HG02970 (cell line): ENCODE data around the gene CHTOP.
A peak's percentile ranks its signal among the peaks of the same experiment; 100 is the strongest.
"Not testable (repeated sequence)": the region's sequence is repeated elsewhere in the genome, so short reads cannot be mapped to it uniquely, and the experiment has no call there.

Source experiments
- ATAC-seq: cut with Tn5 transposase; IDR thresholded peaks from one replicate; pipeline ENCODE4 v1.9.1; 2021; ENCODE audit warnings: mild to moderate bottlenecking, moderate library complexity, moderate number of reproducible peaks; ENCODE audit not compliant: unreplicated experiment, low FRiP score

Gene CHTOP

DNA sequence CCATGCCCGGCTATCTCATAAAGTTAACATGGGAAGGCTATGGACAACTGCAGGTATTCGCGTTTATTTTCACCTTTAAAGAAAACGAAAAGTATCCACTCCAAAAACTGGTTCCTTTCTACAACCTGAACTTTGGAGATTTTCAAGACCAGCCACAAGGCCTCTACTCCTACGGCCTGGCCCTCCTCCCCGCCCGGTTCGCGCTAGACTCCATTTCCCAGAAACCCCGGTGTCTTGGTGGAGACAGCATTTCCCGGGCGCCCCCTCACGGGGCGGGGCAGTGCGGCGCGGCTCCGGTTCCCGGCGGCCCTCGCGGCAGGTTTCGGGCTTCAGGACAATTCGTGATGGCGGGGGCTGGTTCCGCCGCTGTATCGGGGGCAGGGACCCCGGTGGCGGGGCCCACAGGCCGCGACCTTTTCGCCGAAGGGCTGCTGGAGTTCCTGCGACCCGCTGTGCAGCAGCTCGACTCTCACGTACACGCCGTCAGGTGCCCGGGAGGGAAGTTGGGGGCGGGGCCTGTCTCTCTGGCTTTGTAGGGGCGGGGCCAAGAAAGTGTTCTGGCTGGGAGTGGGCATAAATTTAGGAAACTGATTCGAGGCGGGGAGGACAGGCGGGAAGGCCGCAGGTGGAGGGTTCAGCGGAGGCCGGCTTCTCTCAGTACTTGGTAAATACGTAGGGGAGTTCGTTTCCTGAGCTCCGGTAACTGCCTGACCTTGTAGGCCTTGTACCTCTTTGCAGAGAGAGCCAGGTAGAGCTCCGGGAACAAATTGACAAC lies 24.7 kb downstream of the CHTOP start, which contains the start of gene SNAPIN:
Gene SNAPIN, plus strand, starts transcription at position 304 of the 775 bp plus-strand sequence. Its CDS starts 41 bp downstream, at position 345.
- peak; percentile 89 for ATAC-seq

DNA sequence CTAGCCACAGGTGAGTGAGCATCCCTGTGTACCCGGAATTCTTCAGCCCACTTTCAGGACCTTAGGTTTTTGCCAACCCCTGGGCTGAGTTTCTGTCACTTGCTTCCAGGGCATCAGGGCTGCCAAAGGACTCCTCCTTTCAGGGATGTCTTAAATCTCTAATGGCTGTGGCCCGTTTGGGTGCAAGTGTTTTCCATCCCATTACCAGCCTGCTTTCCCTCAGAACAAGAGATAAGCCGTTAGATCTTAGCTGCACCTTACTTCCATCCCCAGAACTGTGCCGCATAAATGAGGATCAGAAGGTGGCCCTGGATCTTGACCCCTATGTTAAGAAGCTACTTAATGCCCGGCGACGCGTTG lies 25.3 kb downstream of the CHTOP start:
- ATAC-seq, result no peak

DNA sequence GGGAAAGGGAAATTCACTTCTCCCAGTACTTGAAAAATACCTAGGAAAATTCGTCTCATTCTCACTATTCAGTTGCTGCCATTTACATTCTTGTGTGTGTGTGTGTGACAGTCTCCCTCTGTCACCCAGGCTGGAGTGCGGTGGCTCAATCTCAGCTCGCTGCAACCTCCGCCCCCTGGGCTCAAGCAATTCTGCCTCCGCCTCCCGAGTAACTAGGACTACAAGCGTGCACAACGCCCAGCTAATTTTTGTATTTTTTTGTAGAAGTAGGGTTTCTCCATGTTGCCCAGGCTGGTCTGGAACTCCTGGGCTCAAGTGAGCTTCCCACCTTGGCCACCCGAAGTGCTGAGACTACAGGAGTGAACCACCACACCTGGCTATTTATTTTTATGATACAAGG lies 25.8 kb downstream of the CHTOP start:
- no peak for ATAC-seq

DNA sequence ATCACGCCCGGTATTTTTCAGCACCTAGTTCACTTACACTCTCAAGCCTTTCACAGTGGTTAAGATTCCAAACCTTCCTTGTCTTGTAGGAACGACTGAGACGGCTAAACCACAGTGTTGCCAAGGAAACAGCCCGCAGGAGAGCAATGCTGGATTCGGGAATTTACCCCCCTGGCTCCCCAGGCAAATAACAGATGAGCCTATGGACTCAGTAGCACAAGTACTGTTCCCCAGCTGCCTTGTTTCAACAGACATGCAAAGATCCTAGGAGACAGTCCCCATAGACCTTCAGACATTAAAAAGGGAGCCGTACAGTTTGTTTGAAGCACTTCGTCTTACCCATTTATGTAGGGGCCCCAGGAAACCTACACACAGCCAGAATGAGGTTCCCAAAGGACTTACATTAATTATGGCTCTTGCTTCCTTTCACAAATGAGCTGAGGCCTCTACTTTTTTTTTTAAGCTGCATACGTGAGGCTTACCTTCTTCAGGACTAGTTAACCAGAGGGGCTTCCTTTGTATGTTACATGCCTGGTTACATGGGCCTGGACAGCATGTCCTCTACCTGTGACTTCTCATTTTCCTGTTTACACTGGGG lies 27.3 kb downstream of the CHTOP start:
- no peak for ATAC-seq

DNA sequence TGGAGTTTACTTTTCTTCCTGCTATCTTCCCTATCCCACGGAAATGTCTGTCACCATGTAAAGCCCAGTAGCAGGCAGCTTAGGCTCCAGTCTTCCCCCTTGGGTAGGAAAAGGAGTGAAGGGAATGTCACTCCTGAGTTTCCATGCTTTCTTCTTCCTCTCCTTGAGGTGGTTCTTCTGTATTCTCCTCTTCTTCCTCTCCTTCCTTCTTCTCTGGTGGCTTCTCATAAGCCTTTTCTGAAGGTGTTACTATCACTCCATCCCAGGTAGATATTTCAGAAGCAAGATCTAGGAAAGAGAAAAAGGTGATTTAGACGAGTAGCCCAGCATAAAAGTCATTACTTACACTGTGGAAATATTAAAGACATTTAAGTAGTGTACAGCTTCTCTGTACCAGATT lies 28.4 kb downstream of the CHTOP start:
- no peak for ATAC-seq

DNA sequence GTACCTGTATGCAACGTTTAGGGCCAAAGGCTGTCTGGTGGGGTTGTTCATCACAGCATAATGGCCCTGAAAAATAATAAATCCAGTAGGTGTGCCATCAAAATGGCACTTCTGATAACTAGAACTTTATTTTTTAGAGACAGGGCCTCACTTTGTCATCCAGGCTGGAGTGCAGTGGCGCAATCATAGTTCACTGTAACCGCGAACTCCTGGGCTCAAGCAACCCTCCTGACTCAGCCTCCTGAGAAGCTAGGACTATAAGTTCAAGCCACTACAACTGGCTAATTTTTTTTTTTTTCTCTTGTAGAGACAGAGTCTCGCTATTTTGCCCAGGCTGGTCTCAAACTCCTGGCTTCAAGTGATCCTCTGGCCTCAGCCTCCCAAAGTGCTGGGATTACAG lies 29.3 kb downstream of the CHTOP start:
- ATAC-seq, result no peak

DNA sequence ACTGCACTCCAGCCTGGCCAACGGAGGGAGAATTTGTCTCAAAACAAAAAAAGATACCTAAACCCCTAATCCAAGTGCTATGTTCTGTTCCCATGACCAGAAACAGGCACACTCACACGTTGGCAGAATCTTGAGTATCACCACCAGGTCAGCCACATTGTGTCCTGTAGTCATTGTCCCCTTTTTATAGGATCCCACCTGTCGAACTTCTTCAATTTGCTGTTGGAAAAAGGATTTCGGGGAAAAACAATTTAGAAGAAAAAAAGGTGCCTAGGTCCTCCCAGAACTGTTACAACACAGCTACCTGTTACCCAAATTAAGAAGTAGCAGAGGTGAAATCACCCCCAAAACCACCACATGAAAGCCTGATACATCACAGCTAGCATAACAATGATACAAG lies 33.6 kb downstream of the CHTOP start:
- no peak for ATAC-seq

DNA sequence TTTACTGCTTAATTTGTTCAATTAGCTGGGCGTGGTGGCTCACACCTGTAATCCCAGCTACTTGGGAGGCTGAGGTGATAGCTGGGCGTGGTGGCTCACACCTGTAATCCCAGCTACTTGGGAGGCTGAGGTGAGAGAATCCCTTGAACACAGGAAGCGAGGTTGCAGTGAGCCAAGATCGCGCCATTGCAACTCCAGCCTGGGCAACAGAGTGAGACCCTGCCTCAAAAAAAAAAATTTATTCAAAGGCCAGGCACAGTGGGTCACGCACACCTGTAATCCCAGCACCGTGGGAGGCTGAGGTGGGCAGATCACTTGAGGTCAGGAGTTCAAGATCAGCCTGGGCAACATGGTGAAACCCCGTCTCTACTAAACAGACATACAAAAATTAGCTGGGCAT lies 34.8 kb downstream of the CHTOP start:
- ATAC-seq, result not testable (repeated sequence)

DNA sequence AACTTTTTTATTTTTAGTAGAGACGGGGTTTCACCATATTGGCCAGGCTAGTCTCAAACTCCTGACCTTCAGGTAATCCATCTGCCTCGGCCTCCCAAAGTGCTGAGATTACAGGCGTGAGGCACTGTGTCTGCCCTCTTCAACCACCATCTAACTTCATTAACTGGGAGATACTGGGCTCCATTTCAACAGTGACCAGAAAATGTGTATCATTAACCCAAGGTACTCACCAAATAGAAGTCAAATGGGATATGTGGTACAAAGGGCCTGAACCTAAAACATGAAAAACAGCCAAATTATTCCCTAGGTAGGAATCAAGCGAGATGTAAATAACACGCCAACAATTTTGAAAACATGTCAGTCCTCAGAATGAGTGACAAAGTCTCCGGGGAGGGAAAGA lies 35.7 kb downstream of the CHTOP start:
- ATAC-seq, result no peak

DNA sequence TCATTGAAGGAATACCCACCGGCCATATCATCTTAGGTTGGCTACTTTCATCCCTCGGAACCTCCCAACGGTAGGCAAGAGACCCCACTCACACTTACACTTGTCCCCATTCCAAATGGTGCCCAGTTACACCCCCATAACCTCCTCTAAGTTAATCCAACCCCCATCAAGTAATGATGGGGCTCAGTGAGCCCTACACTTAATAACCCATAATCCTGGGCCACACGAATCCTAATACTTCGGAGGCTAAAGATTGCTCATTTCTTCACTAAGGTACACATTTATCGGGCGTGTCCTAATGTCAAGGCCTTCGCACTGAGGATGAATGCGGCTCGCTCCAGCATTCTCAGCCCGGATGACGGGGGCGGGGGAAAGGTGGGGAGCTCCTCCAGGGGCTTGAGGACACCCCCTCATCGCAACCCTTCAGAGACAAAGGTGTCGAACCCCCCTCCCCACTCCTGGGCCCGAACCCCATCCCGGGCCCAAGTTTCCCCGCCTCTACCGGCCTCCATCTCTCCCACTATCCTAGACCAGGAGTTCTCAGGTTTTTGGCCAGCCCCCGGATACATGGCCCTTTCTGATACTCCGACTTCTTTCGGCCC lies 36.5 kb downstream of the CHTOP start:
- no peak for ATAC-seq

DNA sequence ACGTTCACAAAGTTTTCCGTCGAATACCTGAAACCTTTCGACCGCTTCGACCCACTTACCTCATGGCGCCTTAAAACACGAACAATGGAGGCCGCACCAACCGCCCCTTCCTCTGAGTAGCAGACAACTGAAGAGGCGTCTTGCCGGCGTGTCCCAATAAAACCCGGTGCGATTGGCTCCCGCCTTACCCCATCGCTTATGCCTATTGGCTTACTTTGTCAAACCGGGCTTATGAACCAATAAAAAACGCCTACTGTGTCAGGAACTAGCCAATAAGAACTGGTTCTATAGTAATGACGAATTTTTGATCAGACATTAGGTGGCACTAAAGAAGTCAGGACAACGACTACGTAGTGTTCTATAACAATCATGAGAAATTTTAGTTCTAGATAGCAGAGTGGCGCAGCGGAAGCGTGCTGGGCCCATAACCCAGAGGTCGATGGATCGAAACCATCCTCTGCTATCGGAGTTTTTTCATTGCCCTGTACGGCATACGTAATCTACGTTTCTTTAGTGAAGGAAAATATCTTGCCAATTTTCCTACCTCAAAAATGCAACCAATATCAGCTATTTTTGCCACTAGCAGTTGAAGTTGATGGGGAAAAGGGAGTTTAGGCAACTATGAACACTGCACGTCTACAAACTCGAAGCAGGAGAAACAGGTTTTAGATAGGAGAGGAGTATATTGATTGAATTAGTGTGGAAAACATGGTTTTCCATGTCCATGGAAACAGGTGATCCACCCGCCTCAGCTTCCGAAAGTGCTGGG lies 37.2 kb downstream of the CHTOP start, which contains the start of gene ILF2:
Gene ILF2, minus strand, starts transcription at position 135 of the 769 bp plus-strand sequence. Its CDS starts 71 bp downstream, at position 64.
- ATAC-seq, result peak; percentile 91

DNA sequence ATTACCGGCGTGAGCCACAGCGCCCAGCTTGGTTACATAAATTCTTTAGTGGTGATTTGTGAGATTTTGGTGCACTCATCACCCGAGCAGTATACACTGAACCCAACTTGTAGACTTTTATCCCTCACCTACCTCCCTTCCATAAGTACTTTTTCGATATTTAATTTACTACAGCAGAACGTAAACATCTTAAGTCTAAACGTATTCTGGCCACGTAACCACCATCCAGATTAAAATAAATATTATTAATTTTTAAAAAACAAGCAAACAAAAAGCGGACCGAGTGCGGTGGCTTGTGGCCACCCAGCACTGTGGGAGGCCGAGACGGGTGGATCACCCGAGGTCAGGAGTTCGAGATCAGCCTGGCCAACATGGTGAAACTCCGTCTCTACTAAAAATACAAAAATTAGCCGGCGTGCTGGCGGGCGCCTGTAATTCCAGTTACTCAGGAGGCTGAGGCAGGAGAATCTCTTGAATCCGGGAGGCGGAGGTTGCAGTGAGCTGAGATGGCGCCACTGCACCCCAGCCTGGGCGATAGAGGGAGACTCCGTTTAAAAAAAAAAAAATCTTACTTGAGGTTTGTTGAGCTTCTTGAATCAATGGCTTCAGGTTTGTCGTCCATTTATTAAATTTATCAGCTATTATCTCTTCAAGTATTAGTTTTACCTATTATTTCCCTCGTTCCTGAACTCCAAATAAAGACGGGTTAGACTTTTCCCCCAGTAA lies 37.9 kb downstream of the CHTOP start:
- not testable (repeated sequence) for ATAC-seq

DNA sequence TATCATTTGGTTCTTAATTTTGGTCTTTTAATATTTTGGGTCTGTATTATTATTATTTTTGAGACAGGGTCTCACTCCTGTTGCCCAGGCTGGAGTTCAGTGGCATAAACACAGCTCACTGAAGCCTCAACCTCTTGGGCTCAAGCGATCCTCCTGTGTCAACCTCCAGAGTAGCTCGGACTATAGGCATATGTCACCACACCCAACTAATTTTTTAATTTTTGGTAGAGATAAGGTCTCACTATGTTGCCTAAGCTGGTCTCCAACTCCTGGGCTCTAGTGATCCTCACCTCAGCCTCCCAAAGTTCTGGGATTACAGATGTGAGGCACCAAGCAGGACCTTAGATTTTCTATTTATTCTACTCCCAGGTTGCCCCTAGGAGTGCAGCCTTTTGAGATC lies 39.6 kb downstream of the CHTOP start:
- no peak for ATAC-seq

DNA sequence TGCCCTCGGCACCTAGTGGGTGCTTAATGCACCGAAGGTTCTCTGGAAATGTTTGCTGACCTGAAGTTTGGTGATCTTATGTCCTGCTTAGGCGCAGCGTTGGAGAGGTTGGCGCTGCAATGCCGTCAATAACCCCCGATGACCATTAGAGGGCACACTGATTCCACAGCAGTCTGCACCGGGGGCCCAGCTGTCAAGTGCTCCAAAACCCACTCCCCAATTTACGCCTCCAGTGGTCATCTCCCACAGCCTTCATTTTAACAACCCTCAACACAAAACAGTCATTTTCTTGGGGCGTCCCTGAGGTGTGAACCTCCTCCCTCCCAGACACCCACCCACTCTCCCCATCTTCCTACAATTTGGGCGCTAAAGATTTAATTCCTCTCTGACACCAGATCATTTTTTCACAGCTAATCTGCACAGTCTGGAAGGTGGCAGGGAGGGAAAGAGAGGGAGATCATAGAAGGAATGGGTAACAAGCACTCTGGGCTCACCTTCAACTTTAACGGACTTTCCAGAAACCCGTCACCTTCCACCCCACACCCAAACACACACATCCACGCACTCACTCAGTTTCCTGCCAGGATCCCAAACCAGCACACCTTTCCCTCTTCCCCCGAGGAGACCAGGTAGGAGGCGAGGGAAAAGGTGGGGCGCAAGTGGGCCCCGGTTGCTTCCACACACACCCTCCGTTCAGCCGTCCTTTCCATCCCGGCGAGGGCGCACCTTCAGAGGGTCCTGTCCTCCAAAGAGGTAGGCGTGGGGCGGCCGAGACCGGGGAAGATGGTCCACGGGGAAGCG lies 44.1 kb downstream of the CHTOP start:
- no peak for ATAC-seq

DNA sequence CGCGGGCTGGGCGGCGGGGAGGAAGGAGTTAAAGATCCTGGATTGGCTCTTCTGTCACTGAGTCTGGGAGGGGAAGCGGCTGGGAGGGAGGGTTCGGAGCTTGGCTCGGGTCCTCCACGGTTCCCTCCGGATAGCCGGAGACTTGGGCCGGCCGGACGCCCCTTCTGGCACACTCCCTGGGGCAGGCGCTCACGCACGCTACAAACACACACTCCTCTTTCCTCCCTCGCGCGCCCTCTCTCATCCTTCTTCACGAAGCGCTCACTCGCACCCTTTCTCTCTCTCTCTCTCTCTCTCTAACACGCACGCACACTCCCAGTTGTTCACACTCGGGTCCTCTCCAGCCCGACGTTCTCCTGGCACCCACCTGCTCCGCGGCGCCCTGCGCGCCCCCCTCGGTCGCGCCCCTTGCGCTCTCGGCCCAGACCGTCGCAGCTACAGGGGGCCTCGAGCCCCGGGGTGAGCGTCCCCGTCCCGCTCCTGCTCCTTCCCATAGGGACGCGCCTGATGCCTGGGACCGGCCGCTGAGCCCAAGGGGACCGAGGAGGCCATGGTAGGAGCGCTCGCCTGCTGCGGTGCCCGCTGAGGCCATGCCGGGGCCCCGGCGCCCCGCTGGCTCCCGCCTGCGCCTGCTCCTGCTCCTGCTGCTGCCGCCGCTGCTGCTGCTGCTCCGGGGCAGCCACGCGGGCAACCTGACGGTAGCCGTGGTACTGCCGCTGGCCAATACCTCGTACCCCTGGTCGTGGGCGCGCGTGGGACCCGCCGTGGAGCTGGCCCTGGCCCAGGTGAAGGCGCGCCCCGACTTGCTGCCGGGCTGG lies 44.9 kb downstream of the CHTOP start, which contains the start of gene NPR1:
Gene NPR1, plus strand, starts transcription at position 170 of the 818 bp plus-strand sequence. Its CDS starts 421 bp downstream, at position 591.
- no peak for ATAC-seq

DNA sequence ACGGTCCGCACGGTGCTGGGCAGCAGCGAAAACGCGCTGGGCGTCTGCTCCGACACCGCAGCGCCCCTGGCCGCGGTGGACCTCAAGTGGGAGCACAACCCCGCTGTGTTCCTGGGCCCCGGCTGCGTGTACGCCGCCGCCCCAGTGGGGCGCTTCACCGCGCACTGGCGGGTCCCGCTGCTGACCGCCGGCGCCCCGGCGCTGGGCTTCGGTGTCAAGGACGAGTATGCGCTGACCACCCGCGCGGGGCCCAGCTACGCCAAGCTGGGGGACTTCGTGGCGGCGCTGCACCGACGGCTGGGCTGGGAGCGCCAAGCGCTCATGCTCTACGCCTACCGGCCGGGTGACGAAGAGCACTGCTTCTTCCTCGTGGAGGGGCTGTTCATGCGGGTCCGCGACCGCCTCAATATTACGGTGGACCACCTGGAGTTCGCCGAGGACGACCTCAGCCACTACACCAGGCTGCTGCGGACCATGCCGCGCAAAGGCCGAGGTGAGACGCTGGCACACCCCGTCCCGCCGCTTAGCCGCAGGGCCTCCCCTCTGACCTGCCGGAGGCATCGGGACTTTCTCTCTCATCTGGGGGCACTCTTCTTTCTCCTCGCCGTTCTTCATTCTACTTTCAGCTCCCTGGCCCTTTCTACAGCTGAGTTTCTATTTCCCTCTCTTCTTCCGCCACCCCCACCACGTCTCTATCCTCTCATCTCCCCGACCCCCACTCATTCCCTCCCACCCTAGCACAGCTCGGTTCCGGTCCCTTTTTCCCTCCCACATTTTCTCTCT lies 45.7 kb downstream of the CHTOP start:
- ATAC-seq, result no peak

DNA sequence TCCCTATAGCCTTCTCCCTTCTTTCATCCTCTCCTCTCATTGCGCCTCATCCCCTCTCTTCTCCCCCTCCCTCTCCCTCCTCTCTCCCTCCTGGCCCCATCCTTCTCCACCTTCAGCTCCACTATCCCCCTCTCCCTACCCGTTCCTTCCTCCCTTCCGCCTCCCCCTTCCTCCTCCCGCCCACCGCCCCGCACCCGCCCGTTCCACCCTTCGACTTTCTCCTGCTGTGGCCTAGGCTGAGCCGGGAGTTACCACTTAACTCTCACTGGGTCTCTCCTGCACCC lies 46.2 kb downstream of the CHTOP start:
- ATAC-seq, result no peak

DNA sequence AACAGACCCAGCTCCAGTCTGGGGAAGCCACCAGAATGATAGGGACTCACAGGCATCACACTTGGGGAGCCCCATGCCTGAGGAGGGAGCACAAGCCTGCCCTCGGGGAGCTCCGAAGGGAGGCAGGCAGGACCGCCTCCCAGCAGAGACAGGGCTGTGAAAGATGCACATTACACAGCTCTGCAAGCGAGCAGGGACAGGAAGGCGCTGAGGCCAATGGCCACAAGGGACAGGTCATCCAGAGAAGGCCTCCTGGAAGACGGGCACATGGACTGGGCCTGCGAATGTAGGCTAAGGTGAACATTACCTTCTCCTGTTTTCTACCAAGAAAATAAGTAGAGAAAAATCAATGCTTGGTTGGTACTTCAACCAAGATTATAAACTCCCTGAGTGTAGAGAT lies 48.9 kb downstream of the CHTOP start:
- ATAC-seq, result no peak
